GM21367 (cell line): Measurements from ENCODE around the gene NYAP2.

Experiments
- ATAC-seq: cut with Tn5 transposase; IDR thresholded peaks from one replicate; pipeline ENCODE4 v1.9.1; 2021; ENCODE audit not compliant: unreplicated experiment

The NYAP2 gene

GRCh38 chr2:225694664-225695063 is 295.2 kb downstream of the NYAP2 start:
- ATAC-seq: no peak

- no peak for ATAC-seq
Observed at GRCh38 chr2:225697936-225698335, 298.4 kb downstream of the NYAP2 start.
